ENCODE data around the gene MOV10. TPM values are rescaled to one million over a fixed set of nuclear protein-coding genes. Genes with fewer than 3 reads are reported as not detected.

Gene MOV10
- total and polyA plus RNA-seq, 10 of the 15 experiments (the other 5 are each of a cell fraction or from before 2014, with no cell fraction given): 21.0 to 80.3 (median 49.8) TPM

DNA sequence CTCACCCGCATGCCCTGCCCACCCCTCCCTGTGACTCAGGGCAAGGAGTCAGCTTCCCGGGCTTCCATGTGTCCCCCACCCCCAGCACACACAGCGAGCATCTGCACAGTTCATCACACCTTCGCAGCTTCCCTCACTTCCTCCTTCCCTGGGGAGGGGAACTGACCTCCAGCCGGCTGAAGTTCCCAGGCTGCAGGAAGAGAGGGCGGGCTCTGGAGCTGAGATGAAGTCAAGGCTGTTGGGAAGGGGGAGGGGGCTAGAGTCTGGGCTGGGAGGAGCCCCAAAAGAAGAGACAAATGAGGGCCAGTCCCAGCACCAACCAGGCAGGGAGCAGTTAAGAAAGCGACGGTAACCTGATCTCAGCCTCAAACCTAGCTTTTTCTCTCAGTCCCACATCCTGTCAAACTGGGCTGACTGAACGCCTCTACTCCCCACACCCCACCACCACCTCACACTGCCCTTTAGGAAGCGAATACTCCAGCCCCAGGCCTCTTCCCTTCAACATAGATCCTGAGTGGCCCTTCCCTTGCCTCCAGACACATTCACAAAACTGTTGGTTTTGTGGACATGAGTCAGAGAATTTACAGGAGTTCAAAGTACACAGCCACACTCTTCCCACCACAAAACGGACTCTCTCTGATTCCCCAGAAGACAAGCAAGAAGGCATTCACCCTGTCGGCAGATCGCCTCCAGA, 30.6 kb downstream of the MOV10 start (continued):
- TF ChIP-seq, protein P1, sequence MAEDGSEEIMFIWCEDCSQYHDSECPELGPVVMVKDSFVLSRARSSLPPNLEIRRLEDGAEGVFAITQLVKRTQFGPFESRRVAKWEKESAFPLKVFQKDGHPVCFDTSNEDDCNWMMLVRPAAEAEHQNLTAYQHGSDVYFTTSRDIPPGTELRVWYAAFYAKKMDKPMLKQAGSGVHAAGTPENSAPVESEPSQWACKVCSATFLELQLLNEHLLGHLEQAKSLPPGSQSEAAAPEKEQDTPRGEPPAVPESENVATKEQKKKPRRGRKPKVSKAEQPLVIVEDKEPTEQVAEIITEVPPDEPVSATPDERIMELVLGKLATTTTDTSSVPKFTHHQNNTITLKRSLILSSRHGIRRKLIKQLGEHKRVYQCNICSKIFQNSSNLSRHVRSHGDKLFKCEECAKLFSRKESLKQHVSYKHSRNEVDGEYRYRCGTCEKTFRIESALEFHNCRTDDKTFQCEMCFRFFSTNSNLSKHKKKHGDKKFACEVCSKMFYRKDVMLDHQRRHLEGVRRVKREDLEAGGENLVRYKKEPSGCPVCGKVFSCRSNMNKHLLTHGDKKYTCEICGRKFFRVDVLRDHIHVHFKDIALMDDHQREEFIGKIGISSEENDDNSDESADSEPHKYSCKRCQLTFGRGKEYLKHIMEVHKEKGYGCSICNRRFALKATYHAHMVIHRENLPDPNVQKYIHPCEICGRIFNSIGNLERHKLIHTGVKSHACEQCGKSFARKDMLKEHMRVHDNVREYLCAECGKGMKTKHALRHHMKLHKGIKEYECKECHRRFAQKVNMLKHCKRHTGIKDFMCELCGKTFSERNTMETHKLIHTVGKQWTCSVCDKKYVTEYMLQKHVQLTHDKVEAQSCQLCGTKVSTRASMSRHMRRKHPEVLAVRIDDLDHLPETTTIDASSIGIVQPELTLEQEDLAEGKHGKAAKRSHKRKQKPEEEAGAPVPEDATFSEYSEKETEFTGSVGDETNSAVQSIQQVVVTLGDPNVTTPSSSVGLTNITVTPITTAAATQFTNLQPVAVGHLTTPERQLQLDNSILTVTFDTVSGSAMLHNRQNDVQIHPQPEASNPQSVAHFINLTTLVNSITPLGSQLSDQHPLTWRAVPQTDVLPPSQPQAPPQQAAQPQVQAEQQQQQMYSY (CRISPR knock-in tag; IDR thresholded peaks at IDR 0.05): no peak
- TF ChIP-seq NBN (IDR thresholded peaks at IDR 0.05) (peak; percentile 89), POU2F2 (IDR thresholded peaks at IDR 0.05; ENCODE audit: borderline replicate concordance, low read depth, low read length) (peak; percentile 58; the same call in 1 of the 3 replicates), SPI1 (IDR thresholded peaks at IDR 0.05; ENCODE audit: borderline replicate concordance, insufficient read depth, low read depth, low read length) (peak; percentile 67), SMAD5 (IDR thresholded peaks at IDR 0.05; ENCODE audit: low read depth) (peak; percentile 32; the same call in 1 of the 2 replicates), MTA3 (IDR thresholded peaks at IDR 0.05; ENCODE audit: borderline replicate concordance, low read length) (peak; percentile 81; the same call in 1 of the 2 replicates), CBX3 (IDR thresholded peaks at IDR 0.05; ENCODE audit: borderline replicate concordance, low read depth) (no peak), SREBF2 (IDR thresholded peaks at IDR 0.05; ENCODE audit: low read length) (no peak)
- TF ChIP-seq, protein P2, sequence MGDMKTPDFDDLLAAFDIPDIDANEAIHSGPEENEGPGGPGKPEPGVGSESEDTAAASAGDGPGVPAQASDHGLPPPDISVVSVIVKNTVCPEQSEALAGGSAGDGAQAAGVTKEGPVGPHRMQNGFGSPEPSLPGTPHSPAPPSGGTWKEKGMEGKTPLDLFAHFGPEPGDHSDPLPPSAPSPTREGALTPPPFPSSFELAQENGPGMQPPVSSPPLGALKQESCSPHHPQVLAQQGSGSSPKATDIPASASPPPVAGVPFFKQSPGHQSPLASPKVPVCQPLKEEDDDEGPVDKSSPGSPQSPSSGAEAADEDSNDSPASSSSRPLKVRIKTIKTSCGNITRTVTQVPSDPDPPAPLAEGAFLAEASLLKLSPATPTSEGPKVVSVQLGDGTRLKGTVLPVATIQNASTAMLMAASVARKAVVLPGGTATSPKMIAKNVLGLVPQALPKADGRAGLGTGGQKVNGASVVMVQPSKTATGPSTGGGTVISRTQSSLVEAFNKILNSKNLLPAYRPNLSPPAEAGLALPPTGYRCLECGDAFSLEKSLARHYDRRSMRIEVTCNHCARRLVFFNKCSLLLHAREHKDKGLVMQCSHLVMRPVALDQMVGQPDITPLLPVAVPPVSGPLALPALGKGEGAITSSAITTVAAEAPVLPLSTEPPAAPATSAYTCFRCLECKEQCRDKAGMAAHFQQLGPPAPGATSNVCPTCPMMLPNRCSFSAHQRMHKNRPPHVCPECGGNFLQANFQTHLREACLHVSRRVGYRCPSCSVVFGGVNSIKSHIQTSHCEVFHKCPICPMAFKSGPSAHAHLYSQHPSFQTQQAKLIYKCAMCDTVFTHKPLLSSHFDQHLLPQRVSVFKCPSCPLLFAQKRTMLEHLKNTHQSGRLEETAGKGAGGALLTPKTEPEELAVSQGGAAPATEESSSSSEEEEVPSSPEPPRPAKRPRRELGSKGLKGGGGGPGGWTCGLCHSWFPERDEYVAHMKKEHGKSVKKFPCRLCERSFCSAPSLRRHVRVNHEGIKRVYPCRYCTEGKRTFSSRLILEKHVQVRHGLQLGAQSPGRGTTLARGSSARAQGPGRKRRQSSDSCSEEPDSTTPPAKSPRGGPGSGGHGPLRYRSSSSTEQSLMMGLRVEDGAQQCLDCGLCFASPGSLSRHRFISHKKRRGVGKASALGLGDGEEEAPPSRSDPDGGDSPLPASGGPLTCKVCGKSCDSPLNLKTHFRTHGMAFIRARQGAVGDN (IDR thresholded peaks at IDR 0.05): peak; percentile 50; the same call in 1 of the 2 replicates
- TF ChIP-seq, protein P3, sequence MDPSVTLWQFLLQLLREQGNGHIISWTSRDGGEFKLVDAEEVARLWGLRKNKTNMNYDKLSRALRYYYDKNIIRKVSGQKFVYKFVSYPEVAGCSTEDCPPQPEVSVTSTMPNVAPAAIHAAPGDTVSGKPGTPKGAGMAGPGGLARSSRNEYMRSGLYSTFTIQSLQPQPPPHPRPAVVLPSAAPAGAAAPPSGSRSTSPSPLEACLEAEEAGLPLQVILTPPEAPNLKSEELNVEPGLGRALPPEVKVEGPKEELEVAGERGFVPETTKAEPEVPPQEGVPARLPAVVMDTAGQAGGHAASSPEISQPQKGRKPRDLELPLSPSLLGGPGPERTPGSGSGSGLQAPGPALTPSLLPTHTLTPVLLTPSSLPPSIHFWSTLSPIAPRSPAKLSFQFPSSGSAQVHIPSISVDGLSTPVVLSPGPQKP (IDR thresholded peaks at IDR 0.05; ENCODE audit: low read depth, low read length): no peak
- TF ChIP-seq, protein P4, sequence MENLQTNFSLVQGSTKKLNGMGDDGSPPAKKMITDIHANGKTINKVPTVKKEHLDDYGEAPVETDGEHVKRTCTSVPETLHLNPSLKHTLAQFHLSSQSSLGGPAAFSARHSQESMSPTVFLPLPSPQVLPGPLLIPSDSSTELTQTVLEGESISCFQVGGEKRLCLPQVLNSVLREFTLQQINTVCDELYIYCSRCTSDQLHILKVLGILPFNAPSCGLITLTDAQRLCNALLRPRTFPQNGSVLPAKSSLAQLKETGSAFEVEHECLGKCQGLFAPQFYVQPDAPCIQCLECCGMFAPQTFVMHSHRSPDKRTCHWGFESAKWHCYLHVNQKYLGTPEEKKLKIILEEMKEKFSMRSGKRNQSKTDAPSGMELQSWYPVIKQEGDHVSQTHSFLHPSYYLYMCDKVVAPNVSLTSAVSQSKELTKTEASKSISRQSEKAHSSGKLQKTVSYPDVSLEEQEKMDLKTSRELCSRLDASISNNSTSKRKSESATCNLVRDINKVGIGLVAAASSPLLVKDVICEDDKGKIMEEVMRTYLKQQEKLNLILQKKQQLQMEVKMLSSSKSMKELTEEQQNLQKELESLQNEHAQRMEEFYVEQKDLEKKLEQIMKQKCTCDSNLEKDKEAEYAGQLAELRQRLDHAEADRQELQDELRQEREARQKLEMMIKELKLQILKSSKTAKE (IDR thresholded peaks at IDR 0.05; ENCODE audit: low read depth, poor library complexity, severe bottlenecking): peak; percentile 40
- TF ChIP-seq, protein P5, sequence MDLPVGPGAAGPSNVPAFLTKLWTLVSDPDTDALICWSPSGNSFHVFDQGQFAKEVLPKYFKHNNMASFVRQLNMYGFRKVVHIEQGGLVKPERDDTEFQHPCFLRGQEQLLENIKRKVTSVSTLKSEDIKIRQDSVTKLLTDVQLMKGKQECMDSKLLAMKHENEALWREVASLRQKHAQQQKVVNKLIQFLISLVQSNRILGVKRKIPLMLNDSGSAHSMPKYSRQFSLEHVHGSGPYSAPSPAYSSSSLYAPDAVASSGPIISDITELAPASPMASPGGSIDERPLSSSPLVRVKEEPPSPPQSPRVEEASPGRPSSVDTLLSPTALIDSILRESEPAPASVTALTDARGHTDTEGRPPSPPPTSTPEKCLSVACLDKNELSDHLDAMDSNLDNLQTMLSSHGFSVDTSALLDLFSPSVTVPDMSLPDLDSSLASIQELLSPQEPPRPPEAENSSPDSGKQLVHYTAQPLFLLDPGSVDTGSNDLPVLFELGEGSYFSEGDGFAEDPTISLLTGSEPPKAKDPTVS (IDR thresholded peaks at IDR 0.05; ENCODE audit: low read depth, low read length): no peak
- TF ChIP-seq, protein P6, sequence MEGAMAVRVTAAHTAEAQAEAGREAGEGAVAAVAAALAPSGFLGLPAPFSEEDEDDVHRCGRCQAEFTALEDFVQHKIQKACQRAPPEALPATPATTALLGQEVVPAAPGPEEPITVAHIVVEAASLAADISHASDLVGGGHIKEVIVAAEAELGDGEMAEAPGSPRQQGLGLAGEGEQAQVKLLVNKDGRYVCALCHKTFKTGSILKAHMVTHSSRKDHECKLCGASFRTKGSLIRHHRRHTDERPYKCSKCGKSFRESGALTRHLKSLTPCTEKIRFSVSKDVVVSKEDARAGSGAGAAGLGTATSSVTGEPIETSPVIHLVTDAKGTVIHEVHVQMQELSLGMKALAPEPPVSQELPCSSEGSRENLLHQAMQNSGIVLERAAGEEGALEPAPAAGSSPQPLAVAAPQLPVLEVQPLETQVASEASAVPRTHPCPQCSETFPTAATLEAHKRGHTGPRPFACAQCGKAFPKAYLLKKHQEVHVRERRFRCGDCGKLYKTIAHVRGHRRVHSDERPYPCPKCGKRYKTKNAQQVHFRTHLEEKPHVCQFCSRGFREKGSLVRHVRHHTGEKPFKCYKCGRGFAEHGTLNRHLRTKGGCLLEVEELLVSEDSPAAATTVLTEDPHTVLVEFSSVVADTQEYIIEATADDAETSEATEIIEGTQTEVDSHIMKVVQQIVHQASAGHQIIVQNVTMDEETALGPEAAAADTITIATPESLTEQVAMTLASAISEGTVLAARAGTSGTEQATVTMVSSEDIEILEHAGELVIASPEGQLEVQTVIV (IDR thresholded peaks at IDR 0.05; ENCODE audit: borderline replicate concordance, partially characterized antibody): no peak

All from GM12878 (cell line).